ENCODE data around the gene SEMA3G.

SEMA3G gene

GRCh38 chr3:52452126-52452525, 7.2 kb upstream of the SEMA3G start:
- H3K4me3 ChIP-seq (ENCODE audit: low read length) = no peak overlapping the region
- no peak for TF ChIP-seq CTCF (conservative IDR thresholded peaks at IDR 0.05; ENCODE audit: low read length)

GRCh38 chr3:52451237-52452083, 6.6 kb upstream of the SEMA3G start:
- DNase-seq (ENCODE audit: low read depth) = no peak
- H3K4me3 ChIP-seq (ENCODE audit: low read length) = no peak overlapping the region
- no peak for TF ChIP-seq CTCF (conservative IDR thresholded peaks at IDR 0.05; ENCODE audit: low read length)

More at GRCh38 chr3:52452126-52452525, 7.2 kb upstream of the SEMA3G start:
- no peak for DNase-seq (ENCODE audit: low read depth)

GRCh38 chr3:52450489-52451236, 5.8 kb upstream of the SEMA3G start:
- H3K4me3 ChIP-seq (ENCODE audit: low read length) = no peak overlapping the region
- DNase-seq (ENCODE audit: low read depth) = no peak
- no peak for TF ChIP-seq CTCF (conservative IDR thresholded peaks at IDR 0.05; ENCODE audit: low read length)

- no peak for TF ChIP-seq CTCF (conservative IDR thresholded peaks at IDR 0.05; ENCODE audit: low read length)
- DNase-seq (ENCODE audit: low read depth) = no peak
- H3K4me3 ChIP-seq (ENCODE audit: low read length) = no peak overlapping the region
Observed at GRCh38 chr3:52447512-52448355, 2.8 kb upstream of the SEMA3G start.

GRCh38 chr3:52446631-52447511, 2.0 kb upstream of the SEMA3G start:
- no peak overlapping the region for H3K4me3 ChIP-seq (ENCODE audit: low read length)
- peak; percentile 99 for TF ChIP-seq CTCF (conservative IDR thresholded peaks at IDR 0.05; ENCODE audit: low read length)
- DNase-seq (ENCODE audit: low read depth) = peak; percentile 34

- no peak for DNase-seq (ENCODE audit: low read depth)
- H3K4me3 ChIP-seq (ENCODE audit: low read length) = no peak overlapping the region
- no peak for TF ChIP-seq CTCF (conservative IDR thresholded peaks at IDR 0.05; ENCODE audit: low read length)
Observed at GRCh38 chr3:52446042-52446441, 1.1 kb upstream of the SEMA3G start.

All from AG10803 (cell line).